ENCODE data around the gene YTHDF2.

Gene YTHDF2

DNA sequence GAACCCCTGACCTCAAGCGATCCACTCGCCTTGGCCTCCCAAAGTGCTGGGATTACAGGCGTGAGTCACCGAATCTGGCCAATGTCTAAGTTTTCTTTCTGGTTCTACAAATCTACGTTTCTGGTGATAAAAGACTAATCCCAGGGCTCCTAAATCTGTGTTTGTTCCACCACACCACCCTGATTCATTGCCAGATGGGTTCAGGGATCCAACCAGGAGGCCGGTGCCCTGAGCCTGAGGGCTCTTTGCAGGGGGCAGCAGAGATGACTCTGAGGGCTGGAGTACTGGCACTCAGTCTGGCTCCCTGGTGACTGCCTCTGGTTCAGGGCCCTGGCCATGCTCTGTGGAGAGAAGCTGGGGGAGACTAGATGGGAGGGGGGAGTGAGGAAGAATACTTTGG is 64.7 kb downstream of the YTHDF2 start:
- no peak for DNase-seq (ENCODE audit: low spot score)

DNA sequence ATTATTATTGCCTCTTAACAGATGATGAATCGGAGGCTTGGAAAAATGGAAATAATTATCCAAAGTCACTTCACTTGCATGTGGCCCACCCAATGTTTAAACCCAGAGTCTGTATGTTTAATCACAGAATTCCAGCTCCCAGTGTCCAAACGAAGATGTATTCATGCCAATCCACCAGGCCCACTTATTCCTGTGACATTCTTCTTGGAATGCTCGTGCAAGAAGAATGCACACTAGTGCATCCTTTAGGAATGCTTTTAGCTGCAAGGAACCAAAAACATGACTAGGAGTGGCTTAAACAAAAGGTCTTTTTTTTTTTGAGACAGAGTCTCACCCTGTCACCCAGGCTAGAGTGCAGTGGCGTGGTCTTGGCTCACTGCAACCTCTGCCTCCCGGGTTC is 66.3 kb downstream of the YTHDF2 start:
- DNase-seq (ENCODE audit: low spot score): no peak

DNA sequence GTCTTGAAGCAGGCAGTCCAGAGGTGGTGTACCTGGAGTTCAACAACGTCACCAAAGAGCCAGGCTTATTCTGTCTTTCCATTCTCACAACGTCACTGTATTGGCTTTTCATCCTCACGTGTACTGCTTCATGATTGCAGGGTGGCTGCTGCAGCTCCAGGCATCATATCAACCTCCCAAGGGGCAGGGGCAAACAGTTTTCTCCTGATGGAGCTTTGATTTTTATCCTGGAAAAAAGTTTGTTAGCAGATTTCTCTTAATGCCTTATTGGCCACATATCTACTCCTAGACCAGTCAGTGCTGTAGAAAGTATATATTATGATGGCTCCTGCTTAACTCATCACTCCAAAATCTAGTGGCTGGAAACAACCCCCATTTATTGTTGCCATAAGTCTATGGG is 66.9 kb downstream of the YTHDF2 start:
- no peak for DNase-seq (ENCODE audit: low spot score)

DNA sequence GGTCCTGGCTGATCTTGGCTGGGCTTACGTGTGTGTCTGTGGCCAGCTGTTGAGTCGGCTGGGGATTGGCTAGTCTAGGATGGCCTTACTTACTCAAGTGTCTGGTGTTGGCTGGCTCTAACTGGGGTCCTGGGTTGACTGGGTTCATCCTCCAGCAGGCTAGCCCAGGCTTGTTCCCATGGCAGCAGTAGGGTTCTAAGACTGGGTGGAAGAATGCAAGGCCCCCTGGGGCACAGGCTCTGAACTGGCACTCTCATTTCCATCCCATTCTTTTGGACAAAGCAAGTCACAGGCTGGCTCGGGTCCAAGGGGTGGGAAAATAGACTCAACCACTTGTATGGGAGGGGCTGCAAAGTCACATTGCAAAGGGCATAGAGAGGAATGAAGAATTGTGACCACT is 67.3 kb downstream of the YTHDF2 start:
- DNase-seq (ENCODE audit: low spot score): no peak

DNA sequence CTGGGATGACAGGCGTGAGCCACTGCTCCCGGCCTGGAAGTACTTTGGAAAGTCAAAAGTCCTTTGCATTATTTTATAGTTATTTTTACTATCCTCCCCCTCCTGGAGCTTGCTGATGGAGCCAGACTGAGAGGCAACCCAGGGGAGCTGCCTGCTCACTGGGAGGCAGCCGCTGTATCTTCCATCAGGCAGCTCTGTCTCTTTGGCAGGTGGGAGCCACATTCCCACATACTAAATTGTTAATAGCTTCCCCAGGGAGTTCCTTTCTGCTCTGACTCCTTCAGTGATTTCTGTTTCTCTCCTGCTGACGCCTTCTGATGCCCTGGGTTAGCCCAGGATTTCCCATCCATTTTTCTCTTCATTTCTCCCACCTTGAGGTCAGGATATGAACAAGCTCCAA is 70.3 kb downstream of the YTHDF2 start:
- DNase-seq (ENCODE audit: low spot score): no peak

DNA sequence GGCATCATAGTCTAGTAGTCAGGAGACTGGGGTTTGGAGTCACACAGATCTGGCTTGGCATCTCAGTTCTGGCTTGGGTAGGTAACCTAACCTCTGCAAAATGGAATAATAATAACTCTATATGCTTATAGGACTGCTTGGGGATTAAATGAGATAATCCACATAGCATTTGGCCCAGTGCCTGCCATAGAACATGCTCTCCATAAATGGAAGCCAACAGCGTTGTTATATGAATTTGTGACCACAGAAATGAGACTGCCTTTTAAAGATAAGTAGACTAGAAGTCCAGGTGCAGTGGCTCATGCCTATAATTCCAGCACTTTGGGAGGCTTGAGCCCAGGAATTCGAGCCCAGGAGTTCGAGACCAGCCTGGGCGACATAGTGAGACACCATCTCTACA is 71.2 kb downstream of the YTHDF2 start:
- DNase-seq (ENCODE audit: low spot score): no peak

DNA sequence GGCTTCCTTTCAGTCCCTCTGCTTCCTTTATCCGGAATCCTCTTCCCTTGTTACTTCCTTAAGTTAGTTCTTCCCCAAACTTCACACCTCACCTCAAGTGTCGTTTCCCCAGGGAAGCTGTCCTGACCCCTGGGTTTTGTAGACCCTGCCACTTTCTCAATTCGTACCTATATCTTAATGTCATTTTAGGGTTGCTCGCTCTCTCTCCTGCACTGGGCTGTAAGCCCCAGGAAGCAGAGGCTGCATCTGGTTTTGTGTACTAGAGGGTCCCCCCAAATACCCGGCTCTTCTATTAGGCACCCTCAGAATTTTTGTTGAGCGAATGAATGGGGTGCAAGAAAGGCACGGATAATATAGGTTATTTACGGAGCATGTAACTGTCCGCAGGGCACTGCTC is 74.6 kb downstream of the YTHDF2 start:
- no peak for DNase-seq (ENCODE audit: low spot score)

DNA sequence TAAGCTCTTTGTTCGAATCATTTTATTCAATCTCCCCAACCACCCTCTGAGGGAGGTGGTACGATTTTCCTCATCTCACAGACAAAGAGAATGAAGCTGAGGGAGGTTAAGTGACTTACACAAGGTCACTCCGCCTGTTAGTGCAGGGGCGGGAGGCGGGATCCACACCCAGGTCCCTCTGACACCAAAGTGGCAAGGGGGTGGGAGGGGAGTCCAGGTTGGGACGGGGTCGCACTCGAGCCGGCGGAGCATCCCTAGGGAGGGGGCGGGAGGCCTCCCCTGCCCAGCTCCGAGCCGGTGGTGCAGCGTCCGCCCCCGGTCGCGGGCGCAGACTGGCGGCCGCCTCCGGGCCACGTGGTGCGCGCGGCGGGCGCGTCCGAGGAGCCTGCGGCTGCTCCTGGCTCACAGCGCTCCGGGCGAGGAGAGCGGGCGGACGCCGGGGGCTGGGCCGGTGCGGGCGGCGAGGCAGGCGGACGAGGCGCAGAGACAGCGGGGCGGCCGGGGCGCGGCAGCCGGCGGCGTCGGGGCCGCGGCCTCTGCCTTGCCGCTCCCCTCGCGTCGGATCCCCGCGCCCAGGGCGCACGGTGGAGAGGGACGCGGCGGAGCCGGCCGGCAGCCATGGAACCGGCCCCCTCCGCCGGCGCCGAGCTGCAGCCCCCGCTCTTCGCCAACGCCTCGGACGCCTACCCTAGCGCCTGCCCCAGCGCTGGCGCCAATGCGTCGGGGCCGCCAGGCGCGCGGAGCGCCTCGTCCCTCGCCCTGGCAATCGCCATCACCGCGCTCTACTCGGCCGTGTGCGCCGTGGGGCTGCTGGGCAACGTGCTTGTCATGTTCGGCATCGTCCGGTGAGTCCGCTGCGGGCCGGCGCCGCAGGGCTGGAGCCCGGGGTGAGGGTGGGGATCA is 75.3 kb downstream of the YTHDF2 start, which contains the start of gene OPRD1:
TSS of gene OPRD1 (plus strand) at position 405 of the 903 bp plus-strand sequence. CDS start at position 619, 214 bp downstream.
- DNase-seq (ENCODE audit: low spot score): no peak

DNA sequence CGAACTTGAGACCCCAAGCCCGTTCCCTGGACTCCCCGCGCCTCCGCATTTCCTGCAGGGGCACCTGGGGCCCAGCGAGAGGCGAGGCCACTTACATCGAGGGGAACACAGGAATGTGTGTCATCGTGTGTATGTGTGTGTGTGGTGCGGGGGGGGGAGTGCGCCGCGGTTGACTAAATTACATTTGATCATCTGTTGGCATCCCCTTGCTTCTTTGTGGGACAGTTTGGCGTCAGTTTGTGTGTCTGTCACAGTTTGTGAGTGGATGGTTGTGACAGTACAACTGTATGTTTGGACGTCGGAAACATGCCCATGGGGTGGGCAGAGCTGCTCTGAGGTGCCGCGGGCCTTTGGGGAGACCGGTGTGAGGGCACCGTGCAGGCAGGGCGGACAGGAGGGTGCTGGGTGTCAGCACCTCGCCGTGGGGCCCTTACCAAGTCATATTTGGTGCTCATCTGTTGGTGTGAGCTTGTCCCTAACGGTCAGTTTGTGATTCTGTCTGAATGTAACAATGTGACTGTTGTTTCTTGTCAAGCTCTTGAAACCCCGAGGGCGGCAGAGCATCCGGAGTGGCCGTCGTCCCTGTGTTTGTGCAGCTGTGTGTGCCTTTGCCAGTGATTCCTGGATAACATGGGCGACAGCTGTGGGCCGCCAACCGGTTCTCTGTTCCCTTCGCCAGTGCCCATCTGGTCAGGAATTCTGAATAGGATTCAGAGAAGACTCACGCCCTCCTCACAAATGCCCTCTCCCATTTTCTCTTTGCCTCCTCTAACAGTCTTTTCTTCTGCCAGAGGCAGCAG is 76.1 kb downstream of the YTHDF2 start:
- peak; percentile 69 for DNase-seq (ENCODE audit: low spot score)

DNA sequence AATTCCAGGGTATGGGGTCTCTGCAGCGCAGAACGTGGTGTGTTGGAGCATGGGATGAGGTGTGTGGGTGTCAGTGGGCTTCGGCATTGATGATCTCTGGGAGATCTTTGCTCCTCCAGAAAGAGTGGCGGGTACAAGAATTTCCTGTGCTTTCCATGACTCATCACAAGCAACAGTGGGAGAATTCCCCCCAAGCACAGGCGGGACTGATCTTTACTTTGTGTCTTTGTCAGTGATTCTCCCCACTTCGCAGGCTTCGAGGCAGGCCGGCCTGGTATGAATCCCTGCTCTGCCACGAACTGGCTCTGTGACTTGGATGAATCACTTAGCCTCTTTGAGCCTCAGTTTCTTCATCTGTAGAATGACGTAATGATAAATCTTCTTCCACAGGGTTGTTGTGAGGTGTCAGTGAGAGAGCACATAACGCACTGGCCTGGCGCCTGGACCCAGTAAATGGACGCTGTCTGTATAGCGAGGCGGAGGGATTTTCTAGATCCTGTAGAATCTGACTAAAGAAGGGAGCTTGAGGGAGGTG is 77.3 kb downstream of the YTHDF2 start:
- DNase-seq (ENCODE audit: low spot score): no peak

DNA sequence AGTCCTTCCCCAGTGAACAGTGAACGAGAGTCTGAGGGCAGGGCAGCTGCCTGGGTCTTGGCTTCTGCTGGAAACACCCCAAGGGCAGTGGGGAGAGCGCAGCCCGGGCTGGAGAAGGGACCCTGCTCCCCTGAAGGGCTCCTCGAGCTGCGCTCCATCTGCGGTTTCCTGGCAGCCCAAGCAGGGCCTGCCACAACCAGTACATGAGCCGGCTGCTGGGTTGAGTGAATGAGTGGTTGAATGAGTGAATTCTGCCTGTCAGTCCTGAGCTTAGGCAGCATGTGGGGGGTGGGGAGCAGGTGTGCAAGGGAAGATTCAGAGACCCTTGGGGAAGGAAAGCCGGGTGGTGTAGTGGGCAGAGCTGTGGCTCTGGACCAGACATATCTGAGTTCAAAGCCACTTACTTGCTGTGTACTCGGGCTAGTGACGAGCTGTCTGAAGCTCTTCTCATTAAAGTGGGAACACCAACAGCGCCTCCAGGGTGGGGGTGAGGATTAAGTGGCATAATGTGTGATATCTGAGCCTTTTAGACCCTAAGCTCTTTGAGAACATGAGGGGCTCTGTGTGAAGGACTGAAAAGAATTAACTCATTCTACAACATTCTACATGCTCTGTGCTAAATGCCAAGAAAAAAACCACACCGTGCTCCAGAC is 78.9 kb downstream of the YTHDF2 start:
- no peak for DNase-seq (ENCODE audit: low spot score)

DNA sequence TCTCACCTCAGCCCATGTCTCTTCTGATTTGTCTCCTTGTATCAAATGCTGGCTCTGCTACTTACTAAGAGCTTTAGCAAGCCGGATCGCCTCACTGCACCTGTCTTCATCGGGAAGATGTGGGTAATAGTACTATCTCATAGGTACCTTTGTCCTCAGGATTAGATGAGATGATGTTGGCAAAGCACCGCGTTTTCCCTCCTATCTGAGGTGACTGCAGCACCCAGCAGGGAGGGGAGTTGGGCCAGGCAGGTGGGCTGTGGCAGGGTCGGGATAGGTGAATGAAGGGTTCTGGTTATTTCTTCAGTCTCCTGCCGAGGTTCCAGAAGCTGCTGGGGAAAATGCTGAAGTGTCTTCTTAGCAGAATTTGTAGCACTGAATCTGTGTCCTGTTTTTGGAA is 80.4 kb downstream of the YTHDF2 start:
- no peak for DNase-seq (ENCODE audit: low spot score)

DNA sequence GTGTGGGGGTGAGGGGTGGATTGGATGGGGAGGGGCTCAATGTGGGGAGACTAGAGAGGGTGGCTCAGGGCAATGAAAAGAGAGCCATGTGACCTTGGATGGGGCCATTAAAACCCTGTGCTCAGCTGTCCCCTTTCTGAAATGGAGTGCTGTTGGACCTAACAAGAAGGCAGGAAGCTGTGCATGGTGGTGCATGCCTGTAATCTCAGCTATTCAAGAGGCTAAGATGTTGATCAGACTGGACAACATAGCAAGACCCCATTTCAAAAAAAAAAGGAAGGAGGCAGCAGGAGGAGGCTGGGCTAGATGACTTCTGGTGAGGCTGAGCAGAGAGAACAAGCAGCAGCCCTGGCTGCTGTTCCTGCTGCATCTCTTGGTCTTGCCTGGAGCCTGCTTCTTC is 82.3 kb downstream of the YTHDF2 start:
- DNase-seq (ENCODE audit: low spot score): no peak

All from COLO829 (cell line).